HL-60 (cell line): ENCODE measurements around the gene ELF2.

Experiments
- DNase-seq, 2 experiments: peaks; one replicate each; pipeline ENCODE4 v3.0.0-alpha.2; 2010 to 2020; ENCODE audit warnings: low read depth in 1 of 2, low spot score in 1 of 2
- H3K27ac ChIP-seq: fragments of 250-450 bp; sonication (Bioruptor Pico); replicated peaks from 2 replicates; pipeline ENCODE4 v1.5.1; 2020; ENCODE audit warnings: mild to moderate bottlenecking, moderate library complexity
- H3K27me3 ChIP-seq: fragments of 250-450 bp; sonication (Bioruptor Pico); 2 replicates; pipeline ENCODE4 v1.5.1; 2021; ENCODE audit warnings: mild to moderate bottlenecking, moderate library complexity; ENCODE audit not compliant: insufficient read depth, poor library complexity, severe bottlenecking
- H3K4me3 ChIP-seq: replicated peaks from 2 replicates; pipeline ENCODE4 v1.5.1; 2011; ENCODE audit warnings: mild to moderate bottlenecking, control low read depth, low read length; ENCODE audit not compliant: insufficient read depth
- GABPA ChIP-seq: IDR thresholded peaks from 2 replicates; pipeline ENCODE4 v1.6.1; 2012; ENCODE audit warnings: low read depth
- POLR2AphosphoS5 ChIP-seq: IDR thresholded peaks from 2 replicates; pipeline ENCODE4 v1.6.1; 2012; ENCODE audit warnings: low read depth
- SPI1 ChIP-seq: IDR thresholded peaks from 2 replicates; pipeline ENCODE4 v1.6.1; 2012; ENCODE audit warnings: low read depth, mild to moderate bottlenecking, borderline replicate concordance
- TF ChIP-seq, protein P1 (sequence below): IDR thresholded peaks from one replicate; pipeline ENCODE4 v1.5.1; 2011; ENCODE audit warnings: low read length, control low read depth, inconsistent platforms; ENCODE audit not compliant: insufficient read depth
- TF ChIP-seq, protein P2 (sequence below): IDR thresholded peaks from 2 replicates; pipeline ENCODE4 v1.6.1; 2012; ENCODE audit warnings: low read depth; ENCODE audit not compliant: insufficient replicate concordance

Gene ELF2

DNA sequence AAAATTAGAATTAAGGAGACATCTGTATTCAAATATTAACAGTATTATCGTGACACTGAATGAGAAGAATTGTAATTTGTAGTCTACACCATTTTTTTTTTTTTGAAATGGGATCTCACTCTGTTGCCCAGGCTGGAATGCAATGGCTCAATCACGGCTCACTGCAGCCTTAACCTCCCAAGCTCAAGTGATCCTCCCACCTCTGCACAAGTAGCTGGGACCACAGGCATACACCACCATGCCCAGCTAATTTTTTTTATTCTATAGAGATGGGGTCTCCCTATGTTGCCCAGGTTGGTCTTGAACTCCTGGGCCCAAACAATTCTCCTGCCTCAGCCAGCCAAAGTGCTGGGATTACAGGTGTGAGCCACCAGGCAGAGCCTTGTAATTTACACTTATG lies 24.8 kb downstream of the ELF2 start:
- no peak for DNase-seq
- no peaks in the 10 kb centered on the region for H3K27me3 ChIP-seq
- no peak overlapping the region for H3K4me3 ChIP-seq
- TF ChIP-seq, protein P1, sequence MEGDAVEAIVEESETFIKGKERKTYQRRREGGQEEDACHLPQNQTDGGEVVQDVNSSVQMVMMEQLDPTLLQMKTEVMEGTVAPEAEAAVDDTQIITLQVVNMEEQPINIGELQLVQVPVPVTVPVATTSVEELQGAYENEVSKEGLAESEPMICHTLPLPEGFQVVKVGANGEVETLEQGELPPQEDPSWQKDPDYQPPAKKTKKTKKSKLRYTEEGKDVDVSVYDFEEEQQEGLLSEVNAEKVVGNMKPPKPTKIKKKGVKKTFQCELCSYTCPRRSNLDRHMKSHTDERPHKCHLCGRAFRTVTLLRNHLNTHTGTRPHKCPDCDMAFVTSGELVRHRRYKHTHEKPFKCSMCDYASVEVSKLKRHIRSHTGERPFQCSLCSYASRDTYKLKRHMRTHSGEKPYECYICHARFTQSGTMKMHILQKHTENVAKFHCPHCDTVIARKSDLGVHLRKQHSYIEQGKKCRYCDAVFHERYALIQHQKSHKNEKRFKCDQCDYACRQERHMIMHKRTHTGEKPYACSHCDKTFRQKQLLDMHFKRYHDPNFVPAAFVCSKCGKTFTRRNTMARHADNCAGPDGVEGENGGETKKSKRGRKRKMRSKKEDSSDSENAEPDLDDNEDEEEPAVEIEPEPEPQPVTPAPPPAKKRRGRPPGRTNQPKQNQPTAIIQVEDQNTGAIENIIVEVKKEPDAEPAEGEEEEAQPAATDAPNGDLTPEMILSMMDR: no peak
- H3K27ac ChIP-seq: no peak overlapping the region

DNA sequence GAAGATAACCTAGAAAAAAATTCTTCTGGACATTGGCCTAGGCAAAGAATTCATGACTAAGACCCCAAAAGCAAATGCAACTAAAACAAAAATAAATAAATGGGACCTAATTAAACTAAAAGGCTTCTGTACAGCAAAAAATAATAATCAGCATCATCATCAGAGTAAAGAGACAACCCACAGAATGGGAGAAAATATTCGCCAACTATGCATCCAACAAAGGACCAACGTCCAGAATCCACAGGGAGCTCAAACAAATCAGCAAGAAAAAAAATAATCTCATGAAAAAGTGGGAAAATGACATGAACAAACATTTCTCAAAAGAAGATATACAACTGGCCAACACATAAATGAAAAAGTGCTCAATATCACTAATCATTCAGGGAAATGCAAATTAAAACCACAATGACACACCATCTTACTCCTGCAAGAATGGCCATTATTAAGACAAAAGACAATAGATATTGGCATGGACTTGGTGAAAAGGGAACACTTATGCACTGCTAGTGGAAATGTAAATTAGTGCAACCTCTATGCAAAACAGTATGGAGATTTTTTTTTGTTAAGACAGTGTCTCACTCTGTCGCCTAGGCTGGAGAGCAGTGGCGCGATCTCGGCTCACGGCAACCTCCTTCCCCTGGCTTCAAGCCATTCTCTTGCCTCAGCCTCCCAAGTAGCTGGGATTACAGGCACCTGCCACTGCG lies 29.9 kb downstream of the ELF2 start:
- no peak for TF ChIP-seq SPI1
- TF ChIP-seq, protein P2, sequence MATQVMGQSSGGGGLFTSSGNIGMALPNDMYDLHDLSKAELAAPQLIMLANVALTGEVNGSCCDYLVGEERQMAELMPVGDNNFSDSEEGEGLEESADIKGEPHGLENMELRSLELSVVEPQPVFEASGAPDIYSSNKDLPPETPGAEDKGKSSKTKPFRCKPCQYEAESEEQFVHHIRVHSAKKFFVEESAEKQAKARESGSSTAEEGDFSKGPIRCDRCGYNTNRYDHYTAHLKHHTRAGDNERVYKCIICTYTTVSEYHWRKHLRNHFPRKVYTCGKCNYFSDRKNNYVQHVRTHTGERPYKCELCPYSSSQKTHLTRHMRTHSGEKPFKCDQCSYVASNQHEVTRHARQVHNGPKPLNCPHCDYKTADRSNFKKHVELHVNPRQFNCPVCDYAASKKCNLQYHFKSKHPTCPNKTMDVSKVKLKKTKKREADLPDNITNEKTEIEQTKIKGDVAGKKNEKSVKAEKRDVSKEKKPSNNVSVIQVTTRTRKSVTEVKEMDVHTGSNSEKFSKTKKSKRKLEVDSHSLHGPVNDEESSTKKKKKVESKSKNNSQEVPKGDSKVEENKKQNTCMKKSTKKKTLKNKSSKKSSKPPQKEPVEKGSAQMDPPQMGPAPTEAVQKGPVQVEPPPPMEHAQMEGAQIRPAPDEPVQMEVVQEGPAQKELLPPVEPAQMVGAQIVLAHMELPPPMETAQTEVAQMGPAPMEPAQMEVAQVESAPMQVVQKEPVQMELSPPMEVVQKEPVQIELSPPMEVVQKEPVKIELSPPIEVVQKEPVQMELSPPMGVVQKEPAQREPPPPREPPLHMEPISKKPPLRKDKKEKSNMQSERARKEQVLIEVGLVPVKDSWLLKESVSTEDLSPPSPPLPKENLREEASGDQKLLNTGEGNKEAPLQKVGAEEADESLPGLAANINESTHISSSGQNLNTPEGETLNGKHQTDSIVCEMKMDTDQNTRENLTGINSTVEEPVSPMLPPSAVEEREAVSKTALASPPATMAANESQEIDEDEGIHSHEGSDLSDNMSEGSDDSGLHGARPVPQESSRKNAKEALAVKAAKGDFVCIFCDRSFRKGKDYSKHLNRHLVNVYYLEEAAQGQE: no peak
- TF ChIP-seq, protein P1: no peak
- no peak for TF ChIP-seq GABPA
- TF ChIP-seq POLR2AphosphoS5: no peak
- Histone ChIP-seq H3K4me3 (no peak overlapping the region), H3K27me3 (no peaks in the 10 kb centered on the region), H3K27ac (no peak overlapping the region)
- no peak for DNase-seq

DNA sequence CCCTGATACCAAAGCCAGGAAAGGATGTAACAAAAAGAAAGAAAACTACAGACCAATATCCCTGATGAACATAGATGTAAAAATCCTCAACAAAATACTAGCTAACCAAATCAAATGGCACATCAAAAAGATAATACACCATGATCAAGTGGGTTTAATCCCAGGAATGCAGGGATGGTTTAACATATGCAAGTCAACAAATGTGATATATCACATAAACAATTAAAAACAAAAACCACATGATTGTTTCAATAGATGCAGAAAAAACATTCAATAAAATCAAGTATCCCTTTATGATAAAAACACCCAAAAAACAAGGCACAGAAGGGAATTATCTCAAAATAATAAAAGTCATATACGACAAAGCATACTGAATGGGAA lies 31.5 kb downstream of the ELF2 start:
- H3K27ac ChIP-seq: no peak overlapping the region

More for the DNA sequence above, 31.5 kb downstream of the ELF2 start:
- DNase-seq: no peak
- Histone ChIP-seq H3K4me3 (no peak overlapping the region), H3K27me3 (no peaks in the 10 kb centered on the region)
- TF ChIP-seq POLR2AphosphoS5 (no peak), SPI1 (no peak), GABPA (no peak)
- TF ChIP-seq, protein P1: no peak
- TF ChIP-seq, protein P2: no peak
